ENCODE measurements around the gene HNRNPU. TPM values are rescaled to one million over a fixed set of nuclear protein-coding genes. Genes with fewer than 3 reads are reported as not detected.

HNRNPU gene
- total and polyA plus RNA-seq, 2 of the 13 experiments (the other 11 are each of a cell fraction or from before 2014, with no cell fraction given), result 101 to 508 TPM

DNA sequence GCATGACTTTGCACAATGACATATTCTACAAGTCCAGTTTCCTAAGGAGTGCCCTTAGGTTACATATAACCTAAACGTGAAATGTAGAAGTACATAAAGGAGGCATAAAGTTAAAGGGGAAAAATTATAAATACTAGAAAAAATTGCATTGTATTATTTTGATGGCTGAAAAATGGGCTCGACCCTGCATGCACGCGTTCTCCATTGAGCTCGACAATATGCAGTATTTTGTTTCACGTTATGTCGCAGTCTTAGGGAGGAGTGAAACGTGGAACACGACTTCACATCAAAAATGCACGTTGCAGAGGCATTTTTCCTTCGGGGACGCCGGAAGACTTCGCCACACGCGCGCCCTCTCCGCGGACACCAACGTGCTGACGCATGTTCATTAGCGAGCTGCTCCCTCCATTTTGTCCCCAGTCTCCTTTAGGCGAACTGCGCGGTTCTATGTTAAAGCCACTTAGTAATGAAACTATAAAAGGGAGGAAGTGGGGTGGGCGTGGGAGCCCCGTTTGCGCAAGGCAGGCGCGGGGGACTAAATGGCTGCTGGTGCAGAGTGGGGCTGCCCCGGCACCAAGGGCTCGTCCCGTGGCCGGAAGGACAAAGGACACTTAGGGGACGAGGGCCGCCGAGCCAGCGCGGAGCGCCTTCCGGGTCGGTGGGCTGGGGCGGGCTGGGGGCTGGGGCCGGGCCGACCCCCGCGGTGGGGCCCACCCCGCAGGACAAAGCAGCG, 29.6 kb downstream of the HNRNPU start (continued):
- TF ChIP-seq, protein P1, sequence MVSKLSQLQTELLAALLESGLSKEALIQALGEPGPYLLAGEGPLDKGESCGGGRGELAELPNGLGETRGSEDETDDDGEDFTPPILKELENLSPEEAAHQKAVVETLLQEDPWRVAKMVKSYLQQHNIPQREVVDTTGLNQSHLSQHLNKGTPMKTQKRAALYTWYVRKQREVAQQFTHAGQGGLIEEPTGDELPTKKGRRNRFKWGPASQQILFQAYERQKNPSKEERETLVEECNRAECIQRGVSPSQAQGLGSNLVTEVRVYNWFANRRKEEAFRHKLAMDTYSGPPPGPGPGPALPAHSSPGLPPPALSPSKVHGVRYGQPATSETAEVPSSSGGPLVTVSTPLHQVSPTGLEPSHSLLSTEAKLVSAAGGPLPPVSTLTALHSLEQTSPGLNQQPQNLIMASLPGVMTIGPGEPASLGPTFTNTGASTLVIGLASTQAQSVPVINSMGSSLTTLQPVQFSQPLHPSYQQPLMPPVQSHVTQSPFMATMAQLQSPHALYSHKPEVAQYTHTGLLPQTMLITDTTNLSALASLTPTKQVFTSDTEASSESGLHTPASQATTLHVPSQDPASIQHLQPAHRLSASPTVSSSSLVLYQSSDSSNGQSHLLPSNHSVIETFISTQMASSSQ (IDR thresholded peaks at IDR 0.05; ENCODE audit: low read depth), result no peak
- TF ChIP-seq, protein P1 (CRISPR knock-in tag; IDR thresholded peaks at IDR 0.05; ENCODE audit: borderline replicate concordance), result peak; percentile 34; the same call in 1 of the 2 replicates
- no peak for TF ChIP-seq ZNF720 (CRISPR knock-in tag; IDR thresholded peaks at IDR 0.05)
- TF ChIP-seq FIP1L1 (IDR thresholded peaks at IDR 0.05; ENCODE audit: borderline replicate concordance, insufficient read depth, low read depth, low read length), result peak; percentile 84; the same call in 1 of the 2 replicates
- TF ChIP-seq IRF2 (CRISPR knock-in tag; IDR thresholded peaks at IDR 0.05), result peak; percentile 30
- TF ChIP-seq FOXJ3 (CRISPR knock-in tag; IDR thresholded peaks at IDR 0.05; ENCODE audit: borderline replicate concordance), result peak; percentile 56
- TF ChIP-seq, protein P2, sequence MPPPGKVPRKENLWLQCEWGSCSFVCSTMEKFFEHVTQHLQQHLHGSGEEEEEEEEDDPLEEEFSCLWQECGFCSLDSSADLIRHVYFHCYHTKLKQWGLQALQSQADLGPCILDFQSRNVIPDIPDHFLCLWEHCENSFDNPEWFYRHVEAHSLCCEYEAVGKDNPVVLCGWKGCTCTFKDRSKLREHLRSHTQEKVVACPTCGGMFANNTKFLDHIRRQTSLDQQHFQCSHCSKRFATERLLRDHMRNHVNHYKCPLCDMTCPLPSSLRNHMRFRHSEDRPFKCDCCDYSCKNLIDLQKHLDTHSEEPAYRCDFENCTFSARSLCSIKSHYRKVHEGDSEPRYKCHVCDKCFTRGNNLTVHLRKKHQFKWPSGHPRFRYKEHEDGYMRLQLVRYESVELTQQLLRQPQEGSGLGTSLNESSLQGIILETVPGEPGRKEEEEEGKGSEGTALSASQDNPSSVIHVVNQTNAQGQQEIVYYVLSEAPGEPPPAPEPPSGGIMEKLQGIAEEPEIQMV (CRISPR knock-in tag; IDR thresholded peaks at IDR 0.05; ENCODE audit: low read depth), result peak; percentile 73; the same call in 1 of the 2 replicates
- TF ChIP-seq, protein P3, sequence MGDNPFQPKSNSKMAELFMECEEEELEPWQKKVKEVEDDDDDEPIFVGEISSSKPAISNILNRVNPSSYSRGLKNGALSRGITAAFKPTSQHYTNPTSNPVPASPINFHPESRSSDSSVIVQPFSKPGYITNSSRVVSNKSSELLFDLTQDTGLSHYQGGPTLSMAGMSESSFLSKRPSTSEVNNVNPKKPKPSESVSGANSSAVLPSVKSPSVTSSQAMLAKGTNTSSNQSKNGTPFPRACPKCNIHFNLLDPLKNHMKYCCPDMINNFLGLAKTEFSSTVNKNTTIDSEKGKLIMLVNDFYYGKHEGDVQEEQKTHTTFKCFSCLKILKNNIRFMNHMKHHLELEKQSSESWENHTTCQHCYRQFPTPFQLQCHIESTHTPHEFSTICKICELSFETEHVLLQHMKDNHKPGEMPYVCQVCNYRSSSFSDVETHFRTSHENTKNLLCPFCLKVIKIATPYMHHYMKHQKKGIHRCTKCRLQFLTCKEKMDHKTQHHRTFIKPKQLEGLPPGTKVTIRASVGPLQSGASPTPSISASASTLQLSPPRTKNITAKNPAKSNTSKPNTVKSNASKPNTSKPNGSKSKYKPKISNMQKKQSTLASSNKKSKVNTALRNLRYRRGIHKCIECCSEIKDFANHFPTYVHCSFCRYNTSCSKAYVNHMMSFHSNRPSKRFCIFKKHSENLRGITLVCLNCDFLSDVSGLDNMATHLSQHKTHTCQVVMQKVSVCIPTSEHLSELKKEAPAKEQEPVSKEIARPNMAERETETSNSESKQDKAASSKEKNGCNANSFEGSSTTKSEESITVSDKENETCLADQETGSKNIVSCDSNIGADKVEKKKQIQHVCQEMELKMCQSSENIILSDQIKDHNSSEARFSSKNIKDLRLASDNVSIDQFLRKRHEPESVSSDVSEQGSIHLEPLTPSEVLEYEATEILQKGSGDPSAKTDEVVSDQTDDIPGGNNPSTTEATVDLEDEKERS (CRISPR knock-in tag; IDR thresholded peaks at IDR 0.05), result peak; percentile 76; the same call in 1 of the 2 replicates
- peak; percentile 84; the same call in 1 of the 2 replicates for TF ChIP-seq MTA1 (CRISPR knock-in tag; IDR thresholded peaks at IDR 0.05; ENCODE audit: borderline replicate concordance)
- no peak for TF ChIP-seq EEA1 (CRISPR knock-in tag; IDR thresholded peaks at IDR 0.05; ENCODE audit: borderline replicate concordance)
- TF ChIP-seq, protein P4, sequence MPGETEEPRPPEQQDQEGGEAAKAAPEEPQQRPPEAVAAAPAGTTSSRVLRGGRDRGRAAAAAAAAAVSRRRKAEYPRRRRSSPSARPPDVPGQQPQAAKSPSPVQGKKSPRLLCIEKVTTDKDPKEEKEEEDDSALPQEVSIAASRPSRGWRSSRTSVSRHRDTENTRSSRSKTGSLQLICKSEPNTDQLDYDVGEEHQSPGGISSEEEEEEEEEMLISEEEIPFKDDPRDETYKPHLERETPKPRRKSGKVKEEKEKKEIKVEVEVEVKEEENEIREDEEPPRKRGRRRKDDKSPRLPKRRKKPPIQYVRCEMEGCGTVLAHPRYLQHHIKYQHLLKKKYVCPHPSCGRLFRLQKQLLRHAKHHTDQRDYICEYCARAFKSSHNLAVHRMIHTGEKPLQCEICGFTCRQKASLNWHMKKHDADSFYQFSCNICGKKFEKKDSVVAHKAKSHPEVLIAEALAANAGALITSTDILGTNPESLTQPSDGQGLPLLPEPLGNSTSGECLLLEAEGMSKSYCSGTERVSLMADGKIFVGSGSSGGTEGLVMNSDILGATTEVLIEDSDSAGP (CRISPR knock-in tag; IDR thresholded peaks at IDR 0.05; ENCODE audit: borderline replicate concordance), result peak; percentile 65
- TF ChIP-seq, protein P5, sequence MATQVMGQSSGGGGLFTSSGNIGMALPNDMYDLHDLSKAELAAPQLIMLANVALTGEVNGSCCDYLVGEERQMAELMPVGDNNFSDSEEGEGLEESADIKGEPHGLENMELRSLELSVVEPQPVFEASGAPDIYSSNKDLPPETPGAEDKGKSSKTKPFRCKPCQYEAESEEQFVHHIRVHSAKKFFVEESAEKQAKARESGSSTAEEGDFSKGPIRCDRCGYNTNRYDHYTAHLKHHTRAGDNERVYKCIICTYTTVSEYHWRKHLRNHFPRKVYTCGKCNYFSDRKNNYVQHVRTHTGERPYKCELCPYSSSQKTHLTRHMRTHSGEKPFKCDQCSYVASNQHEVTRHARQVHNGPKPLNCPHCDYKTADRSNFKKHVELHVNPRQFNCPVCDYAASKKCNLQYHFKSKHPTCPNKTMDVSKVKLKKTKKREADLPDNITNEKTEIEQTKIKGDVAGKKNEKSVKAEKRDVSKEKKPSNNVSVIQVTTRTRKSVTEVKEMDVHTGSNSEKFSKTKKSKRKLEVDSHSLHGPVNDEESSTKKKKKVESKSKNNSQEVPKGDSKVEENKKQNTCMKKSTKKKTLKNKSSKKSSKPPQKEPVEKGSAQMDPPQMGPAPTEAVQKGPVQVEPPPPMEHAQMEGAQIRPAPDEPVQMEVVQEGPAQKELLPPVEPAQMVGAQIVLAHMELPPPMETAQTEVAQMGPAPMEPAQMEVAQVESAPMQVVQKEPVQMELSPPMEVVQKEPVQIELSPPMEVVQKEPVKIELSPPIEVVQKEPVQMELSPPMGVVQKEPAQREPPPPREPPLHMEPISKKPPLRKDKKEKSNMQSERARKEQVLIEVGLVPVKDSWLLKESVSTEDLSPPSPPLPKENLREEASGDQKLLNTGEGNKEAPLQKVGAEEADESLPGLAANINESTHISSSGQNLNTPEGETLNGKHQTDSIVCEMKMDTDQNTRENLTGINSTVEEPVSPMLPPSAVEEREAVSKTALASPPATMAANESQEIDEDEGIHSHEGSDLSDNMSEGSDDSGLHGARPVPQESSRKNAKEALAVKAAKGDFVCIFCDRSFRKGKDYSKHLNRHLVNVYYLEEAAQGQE (IDR thresholded peaks at IDR 0.05; ENCODE audit: borderline replicate concordance in 1 of 2, low read depth in 1 of 2, low read length in 2 of 2), result 0 out of 4 replicates have a peak, but pooled peaks of 1 of the 2 experiments have one; percentile 52

Data from HepG2 (cell line).